ENCODE data around the gene GNB1L.

Gene GNB1L

DNA sequence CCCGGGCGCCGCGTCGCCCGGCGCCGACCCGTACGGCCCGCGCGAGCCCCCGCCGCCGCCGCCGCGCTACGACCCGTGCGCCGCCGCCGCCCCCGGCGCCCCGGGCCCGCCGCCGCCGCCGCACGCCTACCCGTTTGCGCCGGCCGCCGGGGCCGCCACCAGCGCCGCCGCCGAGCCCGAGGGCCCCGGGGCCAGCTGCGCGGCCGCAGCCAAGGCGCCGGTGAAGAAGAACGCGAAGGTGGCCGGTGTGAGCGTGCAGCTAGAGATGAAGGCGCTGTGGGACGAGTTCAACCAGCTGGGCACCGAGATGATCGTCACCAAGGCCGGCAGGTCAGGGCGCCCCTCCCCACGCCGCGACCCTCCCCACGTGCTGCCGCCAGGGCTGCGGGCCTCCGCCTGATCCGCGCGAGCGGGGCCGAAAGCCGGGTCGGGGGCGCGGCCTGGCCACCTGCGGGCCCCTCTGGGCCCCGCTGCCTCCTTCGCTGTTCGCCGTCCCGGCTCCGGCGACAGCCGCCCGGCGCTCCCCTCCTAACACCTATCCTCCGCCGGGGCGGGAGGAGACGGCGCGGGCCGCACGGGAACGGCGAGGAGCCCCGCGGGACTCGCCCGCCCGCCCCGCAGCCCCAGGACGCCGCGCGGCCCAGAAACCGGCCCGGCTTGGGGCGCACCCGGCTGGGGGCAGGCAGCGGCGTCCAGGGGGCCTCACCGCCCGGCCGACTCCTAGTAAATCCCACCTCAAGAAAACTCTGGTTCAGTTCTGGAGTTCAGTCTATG lies 93.5 kb downstream of the GNB1L start:
- no peak for DNase-seq (ENCODE audit: low read depth)

DNA sequence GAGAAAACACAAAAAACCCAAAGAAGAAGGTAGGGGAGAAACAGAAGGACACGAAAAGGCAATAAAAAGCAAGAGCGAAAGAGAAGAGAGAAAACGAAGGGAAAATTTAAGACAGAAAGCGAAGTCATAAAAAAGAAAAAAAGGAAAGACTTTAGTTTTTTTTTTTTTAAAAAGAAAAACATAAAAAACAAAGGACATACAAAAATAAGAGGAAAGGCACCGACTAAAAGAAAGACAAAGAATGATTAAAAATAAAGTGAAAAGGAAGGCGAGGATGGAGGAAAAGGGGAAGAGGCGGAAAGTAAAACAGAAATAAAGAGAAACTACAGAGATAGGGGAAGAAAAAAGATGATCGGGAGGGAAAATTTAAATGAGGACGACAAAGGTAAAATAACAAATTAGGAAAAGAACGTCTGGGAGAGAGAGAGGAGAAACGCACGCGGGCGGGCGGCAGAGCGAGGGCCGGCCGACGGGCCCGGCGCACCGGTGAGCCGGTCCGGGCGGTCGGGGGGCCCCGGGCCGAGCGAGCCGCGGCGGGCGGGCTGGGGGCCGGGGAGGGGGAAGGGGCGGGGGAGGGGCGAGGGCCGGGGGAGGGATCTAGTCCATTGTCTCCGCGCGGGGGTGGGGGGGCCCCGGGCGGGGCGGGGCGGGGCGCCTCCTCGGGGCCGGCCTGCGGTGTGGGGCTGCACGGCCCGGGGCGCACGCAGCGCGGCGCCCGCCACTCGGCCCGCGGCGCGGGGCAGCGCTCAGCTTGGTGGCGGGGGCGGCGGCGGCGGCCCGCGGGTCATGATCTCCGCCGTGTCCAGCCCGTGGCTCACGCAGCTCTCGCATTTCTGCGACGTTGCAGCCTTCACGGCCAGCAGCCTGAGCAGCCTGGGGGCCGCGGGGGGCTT lies 94.4 kb downstream of the GNB1L start, which contains the start of gene TBX1:
Gene TBX1 (plus strand): TSS at position 721 of the 893 bp plus-strand sequence. CDS start 66 bp downstream, at position 787.
- DNase-seq (ENCODE audit: low read depth), result no peak

DNA sequence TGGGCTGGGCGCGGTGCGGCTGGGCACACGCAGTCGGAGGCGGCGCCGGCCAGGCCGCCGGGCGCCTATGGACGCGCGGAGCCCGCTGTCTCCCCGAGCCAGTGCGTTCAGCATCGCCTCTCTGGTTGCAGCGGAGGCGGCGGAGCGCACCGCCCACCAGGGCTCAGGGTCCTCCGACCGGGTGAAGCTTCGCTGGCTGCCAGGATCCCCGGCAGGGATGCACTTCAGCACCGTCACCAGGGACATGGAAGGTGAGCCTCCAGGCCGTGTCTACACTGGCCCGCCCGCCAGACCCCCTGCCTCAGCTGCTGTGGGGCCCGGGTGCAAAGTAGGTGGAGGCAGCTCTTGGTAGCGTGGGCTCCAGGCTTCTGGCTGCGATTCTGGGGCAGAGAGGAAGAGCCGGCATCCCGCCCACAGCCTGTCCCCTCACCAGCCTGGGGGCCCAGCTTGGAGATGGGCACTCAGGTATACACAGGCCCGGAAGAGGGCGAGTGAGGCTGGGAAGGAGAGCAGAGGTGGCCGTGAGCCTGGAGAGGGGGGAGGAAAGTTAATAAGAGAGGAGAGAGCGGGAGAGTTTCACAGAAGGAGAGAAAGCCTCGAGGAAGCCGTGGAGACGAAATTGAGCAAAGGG lies 95.1 kb downstream of the GNB1L start:
- no peak for DNase-seq (ENCODE audit: low read depth)

DNA sequence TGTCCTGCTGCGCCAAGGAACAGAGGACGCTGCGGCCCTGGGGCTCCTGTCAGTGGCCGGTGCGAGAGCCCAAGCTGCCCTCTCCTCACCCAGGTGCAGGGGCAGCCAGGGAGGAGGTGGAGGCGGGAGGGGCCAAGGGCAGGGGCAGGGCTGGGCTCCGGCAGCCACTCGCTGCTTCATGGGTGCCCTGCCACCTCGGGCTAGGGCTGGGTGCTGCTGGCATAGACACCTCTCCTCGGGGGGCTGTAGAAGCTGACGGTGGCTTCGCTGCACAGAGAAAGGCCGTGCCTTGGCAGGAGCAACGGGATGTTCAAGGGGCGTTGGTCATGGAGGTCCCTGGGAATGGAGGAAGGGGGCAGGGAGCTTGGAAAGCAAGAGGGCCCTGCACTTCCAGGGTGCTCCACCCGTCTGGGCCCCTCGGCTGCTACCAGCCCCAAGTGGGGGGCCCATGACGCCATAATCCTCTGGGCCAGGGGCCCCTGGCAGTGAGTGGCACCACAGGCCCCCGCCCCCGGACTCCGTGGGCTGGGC lies 95.7 kb downstream of the GNB1L start:
- no peak for DNase-seq (ENCODE audit: low read depth)

DNA sequence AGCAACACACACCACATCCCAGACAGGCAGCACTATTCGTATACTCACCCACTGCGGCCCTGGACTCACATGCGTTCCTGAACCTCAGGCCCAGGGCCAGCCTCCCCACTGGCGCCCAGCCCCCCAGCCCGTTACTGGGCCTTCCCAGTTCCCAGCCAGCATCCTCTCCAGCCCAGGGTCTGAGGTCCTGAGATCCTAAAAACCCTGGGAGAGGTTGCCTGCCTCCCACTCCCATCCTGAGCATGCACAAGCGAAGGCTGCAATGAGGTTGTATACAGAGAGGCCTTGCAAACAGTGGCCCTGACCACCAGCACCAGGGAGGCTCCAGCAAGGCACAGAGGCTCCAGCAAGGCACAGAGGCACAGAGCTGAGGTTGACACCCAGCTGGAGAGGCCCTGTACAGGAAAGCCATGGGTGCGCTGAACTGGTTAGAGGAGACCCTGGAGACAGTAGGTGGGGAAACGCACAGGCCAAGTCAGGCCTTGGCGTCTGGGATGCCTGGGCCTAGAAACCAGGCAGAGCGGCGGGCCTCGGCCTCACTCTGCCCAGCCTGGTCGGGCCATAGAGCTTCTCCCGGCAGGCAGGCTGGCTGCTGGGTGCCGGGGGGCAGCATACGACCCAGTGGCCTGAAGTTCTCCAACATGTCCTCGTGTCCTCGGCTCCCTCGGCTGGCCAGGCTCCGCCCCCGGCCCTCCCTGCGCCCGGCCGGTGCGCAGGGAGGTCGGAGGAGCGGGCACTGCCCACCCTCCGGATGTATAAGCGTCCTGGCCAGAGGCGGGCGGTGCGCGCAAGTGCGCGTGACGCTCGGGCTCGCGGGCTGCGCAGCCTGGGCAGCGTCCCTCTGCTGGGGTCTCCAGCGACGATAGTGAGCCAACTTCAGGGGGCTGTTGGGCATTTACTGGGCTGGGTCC lies 96.4 kb downstream of the GNB1L start:
- DNase-seq (ENCODE audit: low read depth), result no peak

DNA sequence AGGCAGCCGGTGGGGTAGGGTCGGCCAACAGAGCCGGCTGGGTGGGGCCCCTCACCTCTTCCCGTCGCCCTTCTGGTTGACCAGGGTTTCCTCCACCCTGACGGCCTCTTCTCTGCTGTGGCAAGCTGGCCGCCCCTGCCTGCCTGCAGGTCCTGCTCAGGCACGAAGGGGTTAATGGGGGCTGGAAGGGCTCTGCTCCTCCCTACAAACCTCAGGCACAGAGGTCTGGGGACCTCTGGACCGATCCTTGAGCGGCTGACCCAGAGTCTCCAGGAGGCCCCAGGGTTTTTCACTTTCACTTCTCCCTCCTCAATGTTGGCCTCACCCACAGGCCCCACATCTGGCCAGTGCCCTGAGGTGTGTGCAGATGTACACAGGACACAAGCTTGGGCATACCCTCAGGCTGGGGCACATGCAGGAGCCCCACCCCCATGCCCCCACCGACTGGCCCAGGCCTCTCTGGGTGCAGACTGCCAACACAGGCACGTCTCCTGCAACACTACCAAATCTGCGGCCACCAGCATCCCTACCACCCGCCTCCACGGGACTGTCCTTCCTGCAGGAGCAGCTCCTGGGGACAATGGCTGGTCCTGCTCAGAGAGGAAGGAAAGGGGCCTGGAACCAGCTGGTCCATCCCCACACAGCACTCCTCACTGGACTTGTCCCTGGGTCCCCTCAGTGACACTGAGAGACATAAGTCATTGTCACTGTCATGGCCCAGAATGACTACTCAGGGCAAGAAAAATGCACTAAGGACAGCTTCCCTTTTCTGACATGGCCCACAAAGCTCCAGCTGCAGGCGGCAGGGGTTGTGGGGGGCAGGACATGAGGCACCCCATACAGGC lies 97.3 kb downstream of the GNB1L start:
- DNase-seq (ENCODE audit: low read depth), result no peak

DNA sequence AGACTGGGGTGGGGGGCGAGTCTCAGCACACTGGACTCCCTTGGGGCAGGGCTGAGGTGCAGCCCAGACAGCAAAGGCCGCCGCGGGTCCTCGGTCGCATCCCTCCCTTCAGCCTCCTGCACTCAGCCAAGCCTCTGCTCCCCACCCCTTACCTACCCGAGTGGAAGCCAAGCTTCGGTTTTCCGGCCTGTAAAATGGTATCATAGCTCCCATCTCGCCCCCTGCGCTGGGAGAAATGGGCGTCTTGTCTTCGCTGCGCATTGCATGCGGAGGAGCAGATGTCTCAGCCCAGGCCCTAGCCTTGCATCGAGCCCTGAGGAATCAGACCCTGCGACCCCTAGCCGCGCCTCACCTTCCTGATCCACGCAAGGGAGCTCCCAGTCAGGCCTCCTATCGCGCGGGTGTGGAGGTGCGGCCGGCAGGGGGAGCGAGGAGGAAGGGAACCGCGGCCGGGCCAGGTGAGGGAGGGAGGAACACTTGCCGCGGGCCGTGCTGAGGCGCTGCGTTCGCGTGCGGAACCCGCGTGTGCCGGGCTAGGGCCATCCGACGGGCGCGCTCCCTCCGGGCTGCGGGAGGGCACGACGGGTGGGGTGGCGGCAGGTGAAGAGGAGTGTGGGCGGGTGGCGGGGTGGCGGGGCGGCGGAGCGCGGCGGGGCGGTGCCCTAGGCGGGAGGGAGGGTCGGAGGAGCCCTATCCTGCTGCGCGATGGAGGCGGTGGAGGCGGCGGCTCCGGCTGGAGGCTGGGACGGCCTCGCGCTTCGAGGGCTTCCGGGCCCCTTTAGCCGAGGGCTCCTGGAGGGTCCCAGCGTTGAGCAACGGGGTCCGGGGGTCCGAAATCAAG lies 98.2 kb downstream of the GNB1L start:
- no peak for DNase-seq (ENCODE audit: low read depth)

DNA sequence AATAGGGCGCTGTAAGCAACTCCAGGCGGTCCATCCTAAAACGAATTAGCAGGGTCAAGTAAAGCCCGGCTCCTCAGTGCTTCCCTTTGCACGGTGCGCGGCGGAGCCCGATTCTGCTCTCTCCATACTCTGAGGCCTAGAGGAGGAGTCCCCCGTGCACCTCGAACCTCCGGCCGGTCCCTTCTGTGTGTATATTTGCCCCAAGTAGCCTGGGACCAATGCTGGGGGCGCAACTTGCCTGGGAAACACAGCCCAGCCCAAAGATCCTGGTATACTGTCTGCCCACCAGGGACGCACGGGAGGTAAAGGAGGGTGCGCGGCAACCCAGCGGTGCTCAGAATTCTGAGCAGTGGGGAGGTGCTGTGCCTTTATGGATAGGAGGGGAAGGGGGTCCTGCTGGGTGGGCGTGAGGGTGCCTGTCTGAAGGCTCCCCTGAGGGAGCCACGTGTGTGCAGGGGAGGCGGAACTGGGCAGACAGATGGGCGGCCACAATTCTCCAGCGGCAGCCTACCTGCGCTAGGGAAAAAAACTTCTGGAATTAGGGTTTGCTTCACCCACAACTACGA lies 98.9 kb downstream of the GNB1L start:
- DNase-seq (ENCODE audit: low read depth), result no peak

DNA sequence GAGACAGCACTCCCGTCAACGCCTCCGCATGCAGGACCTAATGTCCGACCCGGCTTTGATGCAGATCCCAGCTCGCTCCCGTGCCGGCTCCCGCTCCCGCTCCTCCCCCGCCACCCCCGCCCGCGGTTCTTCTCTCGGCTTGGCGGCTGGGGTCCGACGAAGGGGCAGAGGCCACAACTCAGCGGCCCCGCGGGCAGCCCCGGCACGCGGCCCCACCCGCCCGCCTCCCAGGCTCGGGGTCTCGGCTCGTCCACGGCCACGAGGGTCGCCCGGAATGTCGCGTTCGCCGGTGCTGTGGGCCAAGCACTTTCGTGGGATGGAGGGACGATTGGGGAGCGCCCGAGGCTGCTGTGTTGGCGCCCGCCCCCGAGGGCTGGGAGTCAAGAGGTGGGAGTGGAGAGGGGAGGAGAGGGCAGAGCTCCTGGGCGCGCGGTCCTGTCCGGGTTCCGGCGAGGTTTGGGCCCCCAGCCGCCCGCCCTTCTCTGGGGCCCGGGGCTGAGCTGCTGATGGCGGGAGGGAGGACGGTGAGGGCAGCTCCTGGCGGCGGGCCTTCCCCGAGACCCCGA lies 99.4 kb downstream of the GNB1L start:
- no peak for DNase-seq (ENCODE audit: low read depth)

DNA sequence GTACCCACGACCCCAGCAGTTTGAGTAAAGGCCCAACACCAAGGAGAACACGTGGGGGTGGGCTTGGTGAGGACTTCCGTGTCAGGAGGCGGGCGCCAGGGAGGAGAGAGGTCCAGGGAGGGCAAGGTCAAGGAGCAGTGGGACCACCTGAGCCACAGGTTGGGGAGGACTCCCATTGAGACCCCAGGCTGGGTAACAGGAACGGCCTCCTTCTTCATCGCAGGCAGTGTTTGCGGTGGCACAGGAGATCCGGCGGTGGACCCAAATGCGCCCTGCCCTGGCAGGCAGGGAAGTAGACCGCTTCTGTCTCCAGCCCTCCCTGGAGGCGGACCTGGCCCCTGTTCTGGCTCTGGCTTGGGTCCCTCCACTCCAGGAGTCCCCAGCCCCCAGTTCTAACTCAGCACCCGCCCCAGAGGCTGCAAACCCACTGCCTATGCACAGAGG lies 100.0 kb downstream of the GNB1L start:
- no peak for DNase-seq (ENCODE audit: low read depth)

DNA sequence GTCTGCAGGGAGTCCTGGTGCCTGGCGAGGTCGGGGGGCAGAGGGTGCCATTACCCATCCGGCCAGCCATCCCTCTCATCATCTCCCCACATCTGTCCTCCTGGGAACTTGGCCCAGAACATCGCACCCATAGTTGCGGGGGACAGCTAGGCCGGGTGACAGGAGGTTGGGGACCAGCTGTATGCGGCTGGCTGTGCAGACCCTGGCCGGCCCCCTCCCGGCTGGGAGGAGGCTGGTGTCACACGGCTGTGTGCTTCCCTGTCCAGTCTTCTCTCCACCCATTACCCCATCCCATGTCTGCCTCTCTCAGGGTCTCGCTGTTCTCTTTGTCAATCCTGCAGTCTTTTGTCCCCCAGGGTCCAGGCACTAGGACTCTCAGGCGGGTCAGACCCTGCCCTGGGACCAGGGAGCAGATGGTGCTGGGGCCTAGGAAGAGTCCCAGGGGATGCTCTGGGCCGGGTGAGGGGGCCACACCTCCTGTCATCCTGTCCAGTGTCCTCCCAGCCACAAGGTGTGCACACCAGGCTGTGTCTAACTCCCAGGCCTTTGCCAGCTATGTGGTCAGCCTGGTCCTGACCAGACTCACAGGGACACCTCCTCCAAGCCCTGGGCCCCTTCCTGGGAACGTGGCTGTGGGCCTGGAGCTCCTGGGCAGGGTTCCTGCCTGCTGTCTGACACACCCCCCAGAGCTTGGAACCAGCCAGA lies 100.5 kb downstream of the GNB1L start:
- DNase-seq (ENCODE audit: low read depth), result no peak

DNA sequence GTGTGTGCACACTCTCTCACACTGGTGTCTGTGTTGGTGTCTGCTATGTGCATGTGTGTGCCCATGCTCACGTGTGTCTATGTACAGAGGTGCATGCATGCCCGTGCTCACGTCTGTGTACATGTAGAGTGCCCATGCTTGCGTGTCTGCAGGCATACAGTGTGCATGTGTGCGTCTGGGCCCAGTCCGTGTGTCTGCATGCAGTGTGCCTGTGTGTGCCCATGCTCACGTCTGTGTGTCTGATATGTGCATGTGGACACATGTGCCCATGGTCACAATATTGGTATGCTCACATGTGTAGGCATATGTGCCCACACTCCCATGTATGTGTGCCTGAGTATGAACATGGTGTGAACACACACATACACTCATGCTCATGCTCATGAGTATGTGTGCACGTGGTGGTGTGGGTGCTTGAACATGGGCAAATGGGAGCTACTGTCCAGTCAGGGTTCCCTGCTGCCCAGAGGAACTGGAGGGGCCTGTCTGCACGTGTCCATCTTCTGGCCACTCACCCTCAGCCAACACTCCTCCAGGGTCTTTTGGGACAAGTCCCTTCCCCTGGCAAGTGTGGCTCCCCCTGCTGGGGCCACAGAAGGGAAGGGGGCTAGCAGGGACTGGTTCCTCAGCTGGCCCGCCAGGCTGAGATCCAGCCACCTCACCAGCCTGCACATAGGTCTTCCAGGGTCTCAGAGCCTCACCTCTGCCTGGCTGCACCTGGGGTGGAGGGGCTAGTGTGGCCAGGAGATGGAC lies 101.4 kb downstream of the GNB1L start:
- no peak for DNase-seq (ENCODE audit: low read depth)

DNA sequence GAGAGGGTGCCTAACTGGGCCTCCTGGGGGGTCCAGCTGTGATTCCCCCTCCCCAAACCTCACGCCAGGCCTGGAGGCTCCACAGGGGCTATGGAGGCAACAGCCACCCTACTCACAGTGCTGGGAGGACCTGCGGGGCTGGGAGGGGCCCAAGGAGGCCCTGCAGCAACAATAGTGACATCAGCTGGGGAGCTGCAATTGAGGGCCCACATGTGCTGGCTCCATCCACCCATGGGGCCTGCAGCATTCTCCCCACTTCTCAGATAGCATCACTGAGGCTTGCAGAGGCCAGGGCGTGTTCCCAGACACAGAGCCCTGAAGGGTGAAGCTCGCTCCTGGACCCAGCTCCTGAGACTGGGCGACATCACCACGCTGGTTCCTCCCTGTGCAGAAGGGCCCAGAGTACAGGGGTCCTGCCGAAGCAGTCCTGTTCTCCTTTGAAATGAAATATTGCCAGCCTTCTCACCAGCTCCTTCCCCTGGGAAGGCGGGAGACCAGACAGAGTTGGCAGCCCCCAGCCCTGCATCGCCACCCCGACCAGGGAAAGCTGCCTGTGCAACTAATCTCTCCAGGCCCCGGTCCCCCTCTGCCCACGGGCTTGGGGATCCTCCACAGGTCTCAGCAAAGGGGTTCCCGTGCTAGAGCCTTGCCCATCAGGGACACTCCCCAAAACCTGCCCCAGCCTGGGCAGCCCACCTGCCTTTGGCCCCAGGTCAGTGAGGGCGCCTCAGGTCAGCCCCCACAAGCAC lies 103.0 kb downstream of the GNB1L start:
- no peak for DNase-seq (ENCODE audit: low read depth)

DNA sequence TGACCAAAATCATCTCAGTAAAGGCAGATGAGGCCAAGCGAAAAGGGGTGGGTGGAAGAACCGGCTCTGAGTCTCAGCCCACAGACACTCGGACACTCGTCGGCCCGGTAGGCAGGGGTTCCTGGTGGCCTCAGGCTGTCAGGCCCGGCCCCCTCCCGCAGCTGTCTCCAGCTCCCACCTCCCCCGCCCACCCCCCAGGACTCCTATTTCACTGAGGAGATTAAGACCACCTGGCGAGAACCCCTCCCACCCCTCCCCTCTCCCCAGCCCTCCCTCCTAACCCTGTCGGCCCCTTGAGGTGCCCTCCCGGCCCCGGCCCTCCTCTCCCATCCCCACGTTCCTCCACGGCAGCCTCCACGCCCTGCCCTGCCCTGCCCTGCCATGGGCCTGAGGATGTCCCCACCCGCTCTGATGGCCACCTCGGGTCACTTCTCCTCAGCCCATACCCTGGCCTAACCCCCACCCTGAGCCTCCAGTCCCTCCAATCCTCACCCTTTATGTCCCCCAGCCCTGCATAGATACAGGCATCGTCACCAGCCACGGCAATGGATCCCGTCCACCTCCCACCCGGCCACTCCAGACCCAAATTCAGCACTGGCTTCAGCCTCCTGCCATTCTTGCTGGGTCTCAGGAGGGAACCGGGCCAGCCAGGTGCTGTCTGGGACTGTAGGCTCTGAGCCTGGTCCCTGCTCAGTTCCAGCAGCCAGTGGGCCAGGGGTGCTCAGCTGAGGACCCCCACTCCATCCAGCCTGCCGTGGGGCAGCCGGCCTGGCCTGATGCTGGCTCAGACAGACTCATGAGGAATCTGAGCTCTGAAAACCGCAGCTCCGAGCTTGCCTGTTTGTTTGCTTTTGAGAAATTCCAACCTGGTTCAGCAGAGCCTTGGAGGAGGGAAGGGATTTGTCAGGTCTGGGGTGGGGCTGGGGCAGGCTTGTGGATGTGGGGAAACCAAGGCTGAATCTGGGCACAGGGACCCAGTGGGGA lies 103.9 kb downstream of the GNB1L start:
- DNase-seq (ENCODE audit: low read depth), result no peak

DNA sequence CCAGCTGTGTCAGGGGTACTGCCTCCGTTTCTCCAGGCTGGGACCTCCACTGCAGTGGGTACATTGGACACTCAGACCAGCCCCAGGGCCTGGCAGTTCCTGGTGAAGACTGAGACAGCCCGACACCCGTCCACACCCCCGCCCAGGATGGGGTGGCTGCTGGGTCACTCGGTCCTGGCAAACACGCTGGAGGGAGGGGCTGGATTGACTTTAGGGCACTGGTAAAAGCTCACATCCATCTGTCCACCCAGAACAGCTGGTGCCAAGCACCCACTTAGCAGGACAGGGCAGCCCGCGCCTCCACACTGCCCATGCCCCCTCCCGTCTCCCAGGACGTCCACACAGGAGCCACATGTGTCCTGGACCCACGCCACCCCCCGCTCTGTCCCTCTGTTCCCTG lies 104.8 kb downstream of the GNB1L start:
- no peak for DNase-seq (ENCODE audit: low read depth)

Measured in GM04503 (cell line).